ENCODE measurements around the gene TMEM170A. TPM values are rescaled to one million over a fixed set of nuclear protein-coding genes. Genes with fewer than 3 reads are reported as not detected.

TMEM170A gene
- total and polyA plus RNA-seq, 2 of the 13 experiments (the other 11 are each of a cell fraction or from before 2014, with no cell fraction given) = 35.7 to 39.7 TPM

GRCh38 chr16:75471723-75472633, 7.5 kb upstream of the TMEM170A start (continued):
- TF ChIP-seq ZNF407 (CRISPR knock-in tag; IDR thresholded peaks at IDR 0.05; ENCODE audit: not compliant biosample characterization) = no peak
- TF ChIP-seq ZNF672 (CRISPR knock-in tag; IDR thresholded peaks at IDR 0.05) = no peak
- no peak for TF ChIP-seq MYNN (CRISPR knock-in tag; IDR thresholded peaks at IDR 0.05; ENCODE audit: low read depth)
- peak; percentile 43; the same call in 1 of the 2 replicates for TF ChIP-seq GATAD1 (CRISPR knock-in tag; IDR thresholded peaks at IDR 0.05)
- no peak for TF ChIP-seq RFX3 (CRISPR knock-in tag; IDR thresholded peaks at IDR 0.05)
- TF ChIP-seq ZBTB21 (CRISPR knock-in tag; IDR thresholded peaks at IDR 0.05) = no peak
- no peak for TF ChIP-seq ZFP36L2 (CRISPR knock-in tag; IDR thresholded peaks at IDR 0.05)
- no peak for TF ChIP-seq TMF1 (CRISPR knock-in tag; IDR thresholded peaks at IDR 0.05; ENCODE audit: low read depth)
- no peak for TF ChIP-seq CSRNP2 (CRISPR knock-in tag; conservative IDR thresholded peaks at IDR 0.05; ENCODE audit: low read depth)
- TF ChIP-seq ZNF124 (CRISPR knock-in tag; IDR thresholded peaks at IDR 0.05) = no peak
- TF ChIP-seq RNF2 (conservative IDR thresholded peaks at IDR 0.05; ENCODE audit: low read depth) = no peak
- TF ChIP-seq PRPF4 (IDR thresholded peaks at IDR 0.05; ENCODE audit: low read depth, low read length, poor library complexity, severe bottlenecking) = no peak
- peak; percentile 45; the same call in 1 of the 2 replicates for TF ChIP-seq IRF2 (CRISPR knock-in tag; IDR thresholded peaks at IDR 0.05)
- TF ChIP-seq NAIF1 (CRISPR knock-in tag; IDR thresholded peaks at IDR 0.05; ENCODE audit: borderline replicate concordance) = no peak
- peak; percentile 59; the same call in 1 of the 2 replicates for TF ChIP-seq ZNF580 (CRISPR knock-in tag; IDR thresholded peaks at IDR 0.05; ENCODE audit: borderline replicate concordance, low read depth)
- no peak for TF ChIP-seq ZBTB4 (CRISPR knock-in tag; IDR thresholded peaks at IDR 0.05; ENCODE audit: borderline replicate concordance)
